ENCODE results near the gene SELENOW.

The SELENOW gene

GRCh38 chr19:47794526-47794925 is 16.0 kb downstream of the SELENOW start:
- no peaks in the 10 kb centered on the region for H3K9me3 ChIP-seq (ENCODE audit: control insufficient read depth, low read length)
- no peak overlapping the region for H3K4me3 ChIP-seq (ENCODE audit: low read depth, low read length)
- H3K4me2 ChIP-seq (ENCODE audit: low read length) = no peak overlapping the region
- H3K27me3 ChIP-seq (ENCODE audit: control insufficient read depth, insufficient read depth, low read length) = no peaks in the 10 kb centered on the region
- H3K9ac ChIP-seq = no peak overlapping the region
- H3K27ac ChIP-seq = no peak overlapping the region
- H2AFZ ChIP-seq = no peak overlapping the region
- no peaks in the 10 kb centered on the region for H3K4me1 ChIP-seq
- no peaks in the 10 kb centered on the region for H3K79me2 ChIP-seq
- no peaks in the 10 kb centered on the region for H3K36me3 ChIP-seq (ENCODE audit: control insufficient read depth, insufficient read depth, low read length)
- TF ChIP-seq CTCF (IDR thresholded peaks at IDR 0.05) = no peak

GRCh38 chr19:47796785-47797184 is 18.3 kb downstream of the SELENOW start:
- Histone ChIP-seq H3K27ac (no peak overlapping the region), H3K9ac (no peak overlapping the region), H3K27me3 (ENCODE audit: control insufficient read depth, insufficient read depth, low read length) (no peaks in the 10 kb centered on the region), H3K4me2 (ENCODE audit: low read length) (no peak overlapping the region), H3K9me3 (ENCODE audit: control insufficient read depth, low read length) (no peaks in the 10 kb centered on the region), H3K79me2 (no peaks in the 10 kb centered on the region), H3K4me1 (no peaks in the 10 kb centered on the region), H3K36me3 (ENCODE audit: control insufficient read depth, insufficient read depth, low read length) (no peaks in the 10 kb centered on the region), H2AFZ (no peak overlapping the region), H3K4me3 (ENCODE audit: low read depth, low read length) (no peak overlapping the region)
- no peak for TF ChIP-seq CTCF (IDR thresholded peaks at IDR 0.05)

GRCh38 chr19:47797996-47798903 is 19.7 kb downstream of the SELENOW start:
- no peak for TF ChIP-seq CTCF (IDR thresholded peaks at IDR 0.05)
- Histone ChIP-seq H3K9ac (no peak overlapping the region), H3K9me3 (ENCODE audit: control insufficient read depth, low read length) (no peaks in the 10 kb centered on the region), H3K79me2 (no peaks in the 10 kb centered on the region), H3K36me3 (ENCODE audit: control insufficient read depth, insufficient read depth, low read length) (no peaks in the 10 kb centered on the region), H3K4me3 (ENCODE audit: low read depth, low read length) (no peak overlapping the region), H3K27ac (no peak overlapping the region), H3K27me3 (ENCODE audit: control insufficient read depth, insufficient read depth, low read length) (no peaks in the 10 kb centered on the region), H3K4me2 (ENCODE audit: low read length) (no peak overlapping the region), H2AFZ (no peak overlapping the region), H3K4me1 (no peaks in the 10 kb centered on the region)

- Histone ChIP-seq H3K9me3 (ENCODE audit: control insufficient read depth, low read length) (no peaks in the 10 kb centered on the region), H3K9ac (no peak overlapping the region), H3K4me1 (no peaks in the 10 kb centered on the region), H3K27me3 (ENCODE audit: control insufficient read depth, insufficient read depth, low read length) (no peaks in the 10 kb centered on the region), H3K27ac (no peak overlapping the region), H3K79me2 (no peaks in the 10 kb centered on the region), H3K4me3 (ENCODE audit: low read depth, low read length) (no peak overlapping the region), H3K4me2 (ENCODE audit: low read length) (no peak overlapping the region), H2AFZ (no peak overlapping the region), H3K36me3 (ENCODE audit: control insufficient read depth, insufficient read depth, low read length) (no peaks in the 10 kb centered on the region)
- TF ChIP-seq CTCF (IDR thresholded peaks at IDR 0.05) = no peak
Observed at GRCh38 chr19:47798904-47799266, 20.4 kb downstream of the SELENOW start.

GRCh38 chr19:47801270-47801669 is 22.8 kb downstream of the SELENOW start:
- no peaks in the 10 kb centered on the region for H3K36me3 ChIP-seq (ENCODE audit: control insufficient read depth, insufficient read depth, low read length)
- TF ChIP-seq CTCF (IDR thresholded peaks at IDR 0.05) = no peak
- no peaks in the 10 kb centered on the region for H3K9me3 ChIP-seq (ENCODE audit: control insufficient read depth, low read length)
- H3K79me2 ChIP-seq = no peaks in the 10 kb centered on the region
- no peaks in the 10 kb centered on the region for H3K27me3 ChIP-seq (ENCODE audit: control insufficient read depth, insufficient read depth, low read length)
- H2AFZ ChIP-seq = no peak overlapping the region
- H3K9ac ChIP-seq = no peak overlapping the region
- H3K4me1 ChIP-seq = no peaks in the 10 kb centered on the region
- H3K4me2 ChIP-seq (ENCODE audit: low read length) = no peak overlapping the region
- H3K4me3 ChIP-seq (ENCODE audit: low read depth, low read length) = no peak overlapping the region
- H3K27ac ChIP-seq = no peak overlapping the region

Measured in parathyroid adenoma (tissue), 2 donors.